Esophagus squamous epithelium (tissue), 4 donors: Measurements from ENCODE around the gene SCYL3. TPM values are rescaled to one million over a fixed set of nuclear protein-coding genes. Genes with fewer than 3 reads are reported as not detected.

Experiments used
- small RNA-seq, 4 donors: library from RNA; depleted of rRNA; stranded (forward); fragments of <200 nt; gene quantifications; one replicate each; pipeline ENCODE3, GENCODE V24; 2016
- total RNA-seq, 4 donors: library from RNA; depleted of rRNA; stranded (reverse); fragments of >200 nt; gene quantifications; one replicate each; pipeline ENCODE4 v1.1.0, GENCODE V29; 2016

SCYL3 gene
- total RNA-seq, 4 donors from 2014 or later, result 4.8 to 10.1 (median 9.2) TPM

Small RNA genes within 50 kb of the gene (small RNA-seq; reads per million reads assigned to genes)
- gene RN7SL333P, result 0 reads per million in 4 donors

Other genes starting within 250 kb of the SCYL3 start
- gene SELL, start 182.3 kb downstream of the SCYL3 start, total RNA-seq, result 1 to 10 TPM in 2 of 4 donors, under 1 TPM in 2; 0.38 to 2.2 (median 1.1) TPM
- gene SELE, start 159.8 kb downstream of the SCYL3 start, total RNA-seq, result 1 to 10 TPM in 3 of 4 donors, not detected in 1; 1.2 to 2.6 (median 1.7) TPM
- gene METTL18, start 99.0 kb downstream of the SCYL3 start, total RNA-seq, result 10 to 100 TPM in 1 of 4 donors, 1 to 10 TPM in 3; 4.3 to 12.1 (median 6.4) TPM
- 10 to 100 TPM in 3 of 4 donors, 1 to 10 TPM in 1; 9.2 to 24.6 (median 15.5) TPM for gene KIFAP3, start 180.8 kb upstream of the SCYL3 start, total RNA-seq